NCI-H1694 (cell line): ENCODE results near the gene ACAA2.
A peak's percentile ranks its signal among the peaks of the same experiment; 100 is the strongest.

Experiments used
- DNase-seq: peaks from one replicate; lab custom pipeline; 2025; lab: John Stamatoyannopoulos, UW

Gene ACAA2, protein sequence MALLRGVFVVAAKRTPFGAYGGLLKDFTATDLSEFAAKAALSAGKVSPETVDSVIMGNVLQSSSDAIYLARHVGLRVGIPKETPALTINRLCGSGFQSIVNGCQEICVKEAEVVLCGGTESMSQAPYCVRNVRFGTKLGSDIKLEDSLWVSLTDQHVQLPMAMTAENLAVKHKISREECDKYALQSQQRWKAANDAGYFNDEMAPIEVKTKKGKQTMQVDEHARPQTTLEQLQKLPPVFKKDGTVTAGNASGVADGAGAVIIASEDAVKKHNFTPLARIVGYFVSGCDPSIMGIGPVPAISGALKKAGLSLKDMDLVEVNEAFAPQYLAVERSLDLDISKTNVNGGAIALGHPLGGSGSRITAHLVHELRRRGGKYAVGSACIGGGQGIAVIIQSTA

DNA sequence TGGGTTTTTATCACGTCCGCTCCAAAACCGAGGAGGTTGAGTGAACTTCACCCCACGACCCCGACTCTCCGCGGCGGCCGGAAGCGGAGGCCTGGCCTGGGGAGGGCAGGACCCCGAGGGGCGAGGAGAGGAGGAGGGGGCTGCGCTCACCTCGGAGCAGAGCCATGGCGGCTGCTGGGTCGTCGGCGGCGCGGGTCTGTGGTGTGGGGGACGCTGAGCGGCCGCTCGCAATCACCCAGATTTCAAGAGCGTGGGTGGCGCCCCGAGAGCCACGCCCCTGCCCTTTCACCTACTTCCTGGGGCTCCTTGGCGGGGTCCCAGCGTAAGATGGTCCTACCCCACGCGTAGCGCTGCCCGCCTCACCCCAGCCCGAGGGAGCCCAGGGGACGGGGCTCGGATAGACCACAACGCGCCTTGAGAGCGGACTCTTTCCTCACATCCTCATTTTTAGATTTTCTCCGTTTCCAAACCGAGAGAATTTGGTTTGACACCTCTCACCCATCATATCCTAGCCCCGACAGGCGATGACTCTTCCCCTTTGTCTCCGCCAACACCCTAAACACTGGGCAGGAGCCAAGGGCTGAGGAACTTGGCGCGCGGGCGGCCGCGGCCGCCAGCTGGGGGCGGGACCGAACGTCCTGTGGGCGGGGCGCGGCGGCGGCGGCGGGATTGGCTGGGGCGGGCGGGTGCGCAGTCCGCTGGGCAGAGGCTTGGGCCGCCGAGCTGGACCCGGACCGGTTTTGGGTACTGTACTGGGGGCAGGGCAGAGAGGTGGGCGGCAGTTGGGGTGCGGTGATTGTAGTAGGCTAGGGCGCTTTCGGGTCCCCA is at the start of gene ACAA2:
TSS of gene ACAA2 (minus strand) at position 215 of the 828 bp plus-strand sequence. CDS start at position 166, 49 bp downstream.
- DNase-seq: peak; percentile 18

DNA sequence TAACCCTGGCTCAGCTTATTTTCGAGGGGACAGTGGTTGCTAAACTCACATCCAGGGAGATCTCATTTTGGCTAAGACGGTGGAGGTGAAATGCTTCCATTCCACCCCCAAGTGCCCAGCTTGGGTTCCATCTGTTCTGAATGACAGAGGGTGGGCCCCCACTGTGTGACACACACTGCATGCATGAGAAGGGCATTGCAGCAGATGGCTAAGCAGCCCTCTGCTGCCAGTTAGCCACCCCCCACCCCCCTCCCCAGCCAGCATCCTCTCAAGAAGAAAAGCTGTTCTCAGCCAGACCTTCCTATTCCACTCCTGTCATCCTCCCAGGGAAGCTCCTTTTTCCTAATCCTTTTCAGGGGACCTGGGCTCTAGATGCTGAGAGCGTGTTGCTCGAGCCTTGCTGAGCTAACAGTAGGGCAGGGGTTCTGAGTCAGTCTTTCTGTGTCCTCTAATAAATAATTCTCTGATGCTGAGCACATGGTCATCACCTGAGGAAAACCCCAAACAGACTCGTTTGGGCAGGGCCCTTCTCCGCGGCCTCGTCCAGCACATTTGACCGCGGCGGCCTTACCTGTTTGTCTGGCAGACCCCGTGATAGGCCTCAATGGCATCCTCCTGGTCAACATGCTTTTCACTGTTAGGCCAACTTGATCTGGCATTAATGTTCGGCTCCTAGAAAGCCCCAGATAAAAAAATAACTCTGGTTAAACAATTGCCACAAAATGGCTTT is 49.5 kb upstream of the ACAA2 start:
- peak; percentile 57 for DNase-seq

DNA sequence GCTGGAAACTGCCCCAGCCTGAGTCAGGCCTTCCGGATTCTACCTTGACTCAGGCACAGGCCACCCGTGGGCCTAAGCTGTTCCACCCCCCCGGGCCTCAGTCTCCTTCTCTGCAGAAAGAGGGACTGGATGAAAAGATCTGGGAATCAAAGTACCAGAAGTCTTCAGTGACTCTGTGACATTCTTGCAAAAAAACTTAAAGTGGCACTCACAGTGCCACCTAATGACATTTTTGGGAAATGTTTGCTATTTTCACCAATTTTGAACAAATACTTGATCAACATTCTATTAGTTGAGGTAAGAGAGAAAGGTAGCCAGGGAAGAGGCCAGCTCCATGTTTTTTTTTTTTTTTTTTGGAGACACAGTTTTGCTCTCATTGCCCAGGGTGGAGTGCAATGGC is 48.3 kb upstream of the ACAA2 start:
- DNase-seq: peak; percentile 15

DNA sequence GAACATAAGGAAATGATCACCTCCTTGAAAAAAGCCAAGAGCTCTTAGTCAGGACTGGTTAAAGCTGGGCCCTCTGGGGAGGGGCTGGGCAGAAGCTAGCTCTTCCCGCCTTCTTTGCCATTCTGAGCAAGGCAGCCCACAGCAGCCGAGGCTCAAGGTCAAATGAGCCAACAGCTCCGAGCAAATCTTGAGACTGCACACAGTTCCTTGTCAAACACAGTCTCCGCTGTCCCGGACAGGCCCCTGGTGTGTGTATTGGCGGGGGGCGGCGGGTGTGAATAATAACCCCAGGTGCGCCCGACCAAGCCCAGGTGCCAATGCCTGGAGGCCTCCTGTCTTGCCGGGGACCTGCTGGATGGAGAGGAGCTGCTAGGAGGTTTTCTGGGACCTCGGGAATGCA is 46.4 kb upstream of the ACAA2 start:
- no peak for DNase-seq

DNA sequence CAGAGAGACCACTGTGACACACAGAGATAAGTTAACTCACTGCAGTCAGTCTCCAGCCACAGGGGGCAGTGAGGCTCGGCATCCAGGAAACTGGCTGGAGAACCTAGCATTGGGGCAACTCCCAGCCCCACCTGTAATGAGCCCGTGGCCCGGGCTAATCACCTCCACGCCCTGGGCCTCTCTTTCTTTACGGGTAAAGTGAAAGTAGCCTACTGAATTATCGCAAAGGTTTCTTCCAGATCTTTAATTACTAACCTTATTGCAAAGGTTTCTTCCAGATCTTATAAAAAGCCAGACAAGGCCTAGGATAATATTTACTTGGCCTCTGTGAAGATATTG is 45.7 kb upstream of the ACAA2 start:
- DNase-seq: no peak

DNA sequence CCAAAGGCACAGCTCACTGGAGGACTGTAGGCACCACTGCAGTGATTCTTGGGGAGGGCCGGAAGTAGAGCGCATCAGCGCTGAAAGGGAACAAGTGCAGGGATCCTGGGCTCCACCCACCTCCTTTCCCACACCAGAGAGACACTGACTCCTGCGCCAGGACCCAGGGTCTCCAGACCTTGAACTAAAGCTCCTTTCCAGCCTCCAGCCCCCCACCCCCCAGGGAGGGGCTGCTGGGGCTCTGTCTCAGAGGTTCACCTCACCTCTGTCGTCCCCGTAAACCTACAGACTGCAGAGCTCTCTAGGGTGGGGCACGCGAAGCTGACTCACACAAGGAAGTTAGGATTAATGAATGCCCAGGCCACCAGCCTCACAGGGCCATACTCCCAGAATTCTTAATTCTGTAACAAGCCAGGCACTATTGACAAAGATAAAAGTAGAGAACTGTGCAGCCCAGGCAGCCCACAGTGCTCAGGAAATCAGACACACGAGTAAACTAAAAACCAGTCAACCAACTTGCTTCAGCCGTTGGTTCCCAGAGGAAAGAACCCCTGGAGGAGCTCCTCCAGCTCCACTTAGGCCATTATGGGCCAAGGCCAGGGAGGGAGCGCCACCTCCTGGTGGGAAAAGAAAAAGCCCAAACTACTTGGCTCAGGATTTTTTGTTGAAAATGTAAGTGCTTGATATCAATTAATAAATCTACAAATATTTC is 45.1 kb upstream of the ACAA2 start:
- peak; percentile 60 for DNase-seq

DNA sequence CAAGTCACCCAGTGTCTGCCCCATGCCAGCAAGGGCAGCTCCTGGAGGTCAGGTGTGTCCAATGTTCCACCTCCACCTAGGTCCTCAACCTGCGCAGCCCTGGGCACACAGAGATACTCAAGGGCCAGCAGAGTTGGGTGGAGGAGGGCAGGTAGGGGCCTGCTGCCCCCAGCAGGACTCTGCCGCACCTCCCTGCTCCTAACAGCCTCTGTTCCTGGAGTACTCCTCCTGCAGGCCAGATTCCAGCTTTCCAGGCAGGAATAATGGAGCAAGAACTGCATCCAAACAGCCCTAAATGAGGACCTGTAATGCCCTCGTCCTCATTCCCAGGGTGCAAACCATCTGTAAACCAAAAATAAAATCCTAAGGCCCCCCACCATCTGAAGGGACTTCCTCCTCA is 44.4 kb upstream of the ACAA2 start:
- no peak for DNase-seq

DNA sequence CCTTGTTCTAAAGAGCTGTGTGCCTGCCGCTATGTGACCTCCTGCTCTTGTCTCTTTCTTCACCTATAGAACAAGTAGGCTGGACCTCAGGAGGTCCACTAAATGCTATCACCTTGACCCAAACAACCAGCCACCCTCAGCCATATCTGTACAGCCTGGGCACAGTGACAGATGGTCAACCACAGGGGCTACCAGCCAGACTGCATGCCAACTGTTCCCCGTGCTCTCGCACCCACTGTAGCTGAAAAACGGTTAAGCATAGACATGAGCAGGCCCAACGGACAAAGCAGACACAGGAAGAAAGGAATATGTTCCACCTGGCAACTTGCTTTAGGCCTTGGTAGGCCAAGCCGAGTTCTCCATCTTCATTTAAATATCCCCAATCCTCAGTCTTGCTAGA is 43.2 kb upstream of the ACAA2 start:
- no peak for DNase-seq

DNA sequence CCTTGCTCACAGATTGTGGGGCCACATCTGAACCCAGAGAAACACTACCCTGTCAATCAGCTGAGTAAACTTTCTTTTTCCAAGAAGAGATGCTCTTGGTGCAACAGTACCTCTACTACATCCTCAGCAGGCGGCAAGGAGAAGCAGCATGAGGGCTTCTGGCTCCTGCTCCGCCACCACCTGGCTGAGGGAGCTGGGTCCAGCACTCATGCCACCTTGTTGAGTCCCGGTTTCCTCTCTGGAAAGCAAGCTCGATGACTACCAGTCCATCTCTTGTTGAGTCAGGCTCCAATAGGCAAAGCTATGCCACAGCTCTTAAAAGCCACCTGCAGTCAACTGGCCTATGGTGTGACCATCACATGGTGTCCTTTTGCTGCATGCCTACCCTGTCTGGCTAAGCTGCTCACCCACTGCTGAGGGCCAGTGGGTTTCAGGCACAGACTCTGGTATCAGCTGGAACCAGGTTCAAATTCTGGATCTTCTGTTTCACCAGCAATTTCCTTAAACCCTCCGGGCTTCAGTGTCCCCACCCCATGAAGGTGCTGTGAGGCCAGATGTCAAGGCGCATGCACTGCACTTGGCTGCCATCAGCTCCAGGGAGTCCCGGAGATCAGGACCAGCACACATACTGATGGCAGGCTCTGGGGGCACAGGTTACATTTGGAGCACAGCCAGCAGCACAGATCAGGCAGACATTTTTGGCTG is 42.5 kb upstream of the ACAA2 start:
- DNase-seq: no peak

DNA sequence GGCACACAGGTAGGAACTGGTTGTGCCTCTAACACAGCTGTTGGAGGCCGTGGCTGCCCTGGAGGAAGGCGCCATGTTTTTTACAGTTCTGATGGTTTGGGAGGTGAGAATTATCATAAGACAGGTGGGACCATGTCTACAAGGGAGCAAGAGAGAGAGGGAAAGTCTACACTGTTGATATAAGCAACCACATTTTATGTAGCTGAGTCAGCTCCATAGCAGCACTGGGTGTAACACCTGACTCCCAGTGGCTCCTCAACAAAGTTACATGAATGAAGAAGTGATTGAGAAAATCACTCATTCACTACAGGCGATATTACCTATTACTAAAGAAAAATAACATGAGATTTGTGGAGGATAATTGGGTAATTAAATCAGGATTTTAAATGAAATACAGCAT is 41.3 kb upstream of the ACAA2 start:
- DNase-seq: no peak

DNA sequence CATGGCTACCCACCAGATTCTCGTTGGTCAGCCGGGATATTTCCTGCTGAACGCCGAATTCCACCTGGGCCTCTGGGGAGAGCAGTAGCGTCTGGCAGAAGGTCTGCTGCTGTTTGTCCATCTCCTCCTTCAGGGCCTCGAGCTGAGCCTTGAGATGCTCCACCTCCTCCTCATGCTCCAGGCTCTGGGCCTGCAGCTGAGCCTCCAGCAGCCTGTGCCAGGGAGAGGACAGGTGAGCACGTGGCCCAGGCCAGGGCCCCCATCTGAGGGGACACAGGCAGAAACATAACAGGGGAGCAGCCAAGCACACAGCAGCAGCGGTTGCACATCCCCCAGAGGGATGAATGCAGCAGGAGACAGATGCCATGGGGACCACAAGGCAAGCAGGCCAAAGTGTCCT is 40.1 kb upstream of the ACAA2 start:
- DNase-seq: no peak

DNA sequence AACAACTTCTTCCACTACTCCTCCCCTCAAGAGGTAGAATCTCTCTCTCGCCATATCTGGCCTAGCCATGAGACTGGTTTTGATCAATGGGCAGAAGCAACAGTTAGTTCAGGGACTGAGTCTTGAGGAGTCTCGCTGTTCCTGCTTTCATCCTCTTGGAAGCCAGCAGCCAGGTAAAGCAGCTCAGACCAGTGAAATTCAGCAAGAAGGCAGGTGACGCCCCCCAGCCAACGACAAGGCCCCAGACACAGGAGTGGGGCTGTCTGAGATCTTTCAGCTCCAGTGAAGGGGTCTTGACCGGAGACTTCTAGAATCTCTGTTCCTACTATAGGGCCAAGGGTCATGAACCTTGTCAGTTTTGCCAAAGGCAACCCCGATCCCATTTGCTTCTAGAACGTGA is 39.7 kb upstream of the ACAA2 start:
- DNase-seq: no peak

DNA sequence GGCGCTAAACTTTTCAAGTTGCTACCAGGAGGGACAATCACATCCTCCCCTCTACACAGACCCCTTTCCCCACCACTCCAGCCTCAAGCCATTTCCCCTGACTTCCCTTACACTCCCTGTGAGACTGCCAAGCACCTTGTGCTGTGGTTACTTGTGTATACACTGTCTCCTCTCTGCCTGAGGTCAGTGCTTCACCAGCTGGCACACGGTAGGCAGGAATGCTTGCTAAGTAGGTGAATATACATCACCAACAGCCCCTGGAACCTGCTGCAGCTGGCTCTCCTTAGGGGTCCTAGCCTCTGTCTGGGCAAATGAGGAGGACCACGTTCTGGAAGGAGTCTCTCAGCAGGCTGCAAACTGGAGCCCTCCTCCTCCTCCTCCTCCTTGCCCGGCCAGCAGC is 38.3 kb upstream of the ACAA2 start:
- no peak for DNase-seq

DNA sequence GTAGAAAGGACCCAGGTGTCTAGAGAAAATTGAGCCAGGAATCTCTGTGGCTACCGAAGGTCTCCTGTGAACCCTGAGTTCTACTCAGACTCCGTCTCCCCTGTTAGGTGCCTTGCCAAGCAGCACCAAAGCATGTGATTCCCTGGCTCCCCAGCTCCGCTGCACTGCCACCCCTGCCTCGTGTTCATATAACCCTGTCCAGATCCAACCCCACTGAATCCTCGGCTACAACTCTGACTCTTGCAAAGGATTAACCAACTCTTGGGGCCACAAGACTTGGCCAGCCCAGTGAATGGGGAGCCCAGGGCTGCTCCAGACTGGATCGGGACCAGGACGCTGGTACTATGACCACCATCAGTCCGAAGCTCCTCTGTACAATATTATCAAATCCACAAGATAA is 37.3 kb upstream of the ACAA2 start:
- no peak for DNase-seq

DNA sequence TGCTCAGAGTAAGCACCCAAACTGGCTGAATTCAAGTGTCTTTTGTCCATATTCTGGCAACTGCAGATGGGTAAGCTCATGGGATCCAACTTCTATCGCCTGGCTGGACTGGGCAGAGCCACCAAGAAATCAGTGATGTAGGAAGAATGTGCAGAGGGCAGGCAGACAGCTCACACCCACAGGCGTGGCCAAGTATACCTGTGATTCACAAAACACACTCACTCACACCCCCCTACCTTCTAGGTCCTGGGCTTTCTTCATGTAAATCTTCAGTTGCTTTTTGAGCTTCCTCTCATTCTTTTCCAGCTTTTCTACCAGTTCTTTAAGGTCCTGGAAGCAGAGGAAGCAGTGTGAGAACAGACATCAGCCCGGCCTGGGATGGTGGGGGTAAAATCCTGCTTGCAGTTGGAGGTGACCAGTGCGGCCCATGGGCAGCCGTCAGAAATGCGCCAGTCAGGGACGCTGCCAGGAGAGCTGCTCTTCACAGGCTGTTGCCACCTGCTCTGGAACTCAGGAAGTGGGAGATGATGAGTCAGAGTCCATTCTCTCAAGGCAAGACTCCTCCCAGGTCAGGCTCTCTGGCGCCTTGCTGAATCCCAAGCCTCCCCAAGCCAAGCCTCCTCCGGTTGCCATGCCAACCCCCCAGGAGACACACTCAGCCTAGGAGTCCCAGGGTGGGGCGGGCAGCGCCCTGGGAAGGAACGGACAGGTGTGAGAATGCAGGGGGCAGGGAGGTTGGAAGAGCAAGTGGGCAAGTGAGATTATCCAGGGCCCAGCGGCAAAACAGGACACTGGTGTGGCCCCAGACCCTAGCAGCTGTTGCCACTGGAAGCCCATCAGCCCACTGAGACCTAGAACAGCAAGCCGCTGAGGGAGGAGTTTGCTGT is 36.2 kb upstream of the ACAA2 start:
- DNase-seq: no peak

DNA sequence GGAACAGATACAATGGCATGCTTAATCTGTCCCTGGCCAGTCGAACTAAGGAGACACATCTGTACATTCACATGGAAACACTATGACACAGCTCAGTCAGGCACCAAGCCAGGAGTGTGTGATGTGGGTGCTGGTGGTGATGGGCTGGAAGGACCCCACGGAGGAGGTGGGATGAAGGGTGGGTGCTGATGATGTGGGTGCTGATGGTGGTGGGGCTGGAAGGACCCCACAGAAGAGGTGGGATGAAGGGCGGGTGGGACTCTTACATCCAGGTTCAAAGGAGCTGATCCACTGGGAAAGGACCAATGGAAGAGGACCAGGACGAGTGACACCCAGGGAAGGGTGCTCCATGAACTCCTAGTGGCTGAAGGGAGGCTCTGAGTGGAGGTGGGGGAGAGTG is 34.8 kb upstream of the ACAA2 start:
- no peak for DNase-seq

DNA sequence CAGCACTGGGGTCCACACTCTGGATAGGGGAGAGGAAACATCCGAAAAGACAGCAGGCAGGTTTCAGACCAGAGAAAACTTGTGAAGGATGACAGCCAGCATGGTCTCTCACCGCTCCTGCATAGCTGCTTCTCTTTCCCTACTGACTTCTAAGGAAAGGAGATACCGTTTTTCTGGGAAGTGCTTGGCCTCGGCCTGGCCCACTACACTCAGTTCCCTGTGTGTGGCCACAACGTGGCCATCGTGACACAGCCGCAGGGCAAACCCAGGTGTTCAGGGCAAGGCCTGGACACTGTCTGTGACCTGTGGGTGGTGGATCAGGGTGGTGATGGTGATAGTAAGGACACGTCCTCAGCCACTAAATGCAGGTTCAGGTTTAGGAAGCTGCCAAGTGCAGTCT is 34.2 kb upstream of the ACAA2 start:
- no peak for DNase-seq

DNA sequence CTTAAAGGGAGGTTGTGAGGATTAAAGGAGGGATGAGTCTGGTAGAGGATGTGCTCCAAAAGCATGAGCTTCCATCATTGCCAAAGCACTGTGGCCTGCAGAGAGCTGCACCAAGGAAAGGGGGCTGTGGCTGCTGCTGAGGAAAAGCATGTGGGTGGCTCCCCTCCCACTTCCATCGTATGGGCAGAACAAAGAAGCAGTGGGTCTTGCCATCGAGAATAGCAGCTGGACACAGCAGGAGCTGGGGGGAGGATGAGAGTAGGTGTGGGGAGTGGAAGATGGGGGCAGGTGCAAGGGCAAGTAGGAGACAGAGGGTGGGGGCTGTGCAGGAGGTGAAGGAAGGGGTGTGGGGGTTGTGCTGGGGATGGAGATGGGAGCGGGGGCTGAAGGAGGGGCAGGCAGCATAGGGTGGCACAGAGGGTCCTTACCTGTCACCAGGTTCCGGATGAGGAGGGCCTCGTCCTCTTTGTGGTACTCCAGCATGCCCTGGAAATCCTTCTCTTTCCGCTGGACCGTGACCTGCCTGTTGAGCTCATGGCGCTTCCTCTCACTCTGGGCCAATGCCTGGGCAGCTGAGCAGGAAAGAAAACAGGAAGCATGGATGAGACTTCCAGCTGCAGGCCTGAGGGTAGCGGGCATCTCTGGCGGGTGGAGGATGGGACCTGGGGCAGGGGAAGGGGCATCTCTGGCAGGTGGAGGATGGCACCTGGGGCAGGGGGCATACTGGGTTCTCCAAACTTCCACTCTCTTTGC is 33.6 kb upstream of the ACAA2 start:
- DNase-seq: no peak

DNA sequence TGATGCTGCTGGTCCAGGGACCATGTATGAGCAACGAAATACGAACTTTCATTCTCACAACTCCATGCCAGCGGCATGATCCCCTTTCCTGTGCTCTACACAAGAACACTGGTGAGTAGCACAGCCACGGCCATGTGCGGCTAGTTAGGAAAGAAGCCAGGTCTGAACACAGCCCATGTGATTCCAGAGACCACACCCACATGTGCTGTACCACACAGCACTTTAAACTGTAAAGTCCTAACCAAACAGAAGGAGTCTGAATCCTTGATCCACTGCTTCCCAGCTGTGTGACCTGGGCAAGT is 33.0 kb upstream of the ACAA2 start:
- DNase-seq: no peak
